DND-41 (cell line): ENCODE data around the gene KCNS1.

Source experiments
- ATAC-seq: fragments of 200-7000 bp; cut with Tn5 transposase; 3 replicates; pipeline ENCODE4 v1.9.1; 2021; ENCODE audit warnings: low read depth; ENCODE audit not compliant: insufficient read depth
- DNase-seq: peaks from one replicate; pipeline ENCODE4 v3.0.0-alpha.2; 2020
- H2AFZ ChIP-seq: 2 replicates; pipeline ENCODE4 v1.6.0; 2012; ENCODE audit warnings: low read depth, low read length
- H3K27ac ChIP-seq: 2 replicates; pipeline ENCODE4 v1.5.1; 2012; ENCODE audit warnings: low read length, inconsistent platforms
- H3K27me3 ChIP-seq: fragments of 200-600 bp; sonication (generic); 2 replicates; pipeline ENCODE4 v1.6.0; 2012; ENCODE audit warnings: low read length, mild to moderate bottlenecking, inconsistent platforms; ENCODE audit not compliant: insufficient read depth, poor library complexity
- H3K36me3 ChIP-seq: 2 replicates; pipeline ENCODE4 v1.5.1; 2012; ENCODE audit warnings: low read length, inconsistent platforms; ENCODE audit not compliant: insufficient read depth
- H3K4me1 ChIP-seq: 2 replicates; pipeline ENCODE4 v1.5.1; 2012; ENCODE audit warnings: mild to moderate bottlenecking, low read length; ENCODE audit not compliant: insufficient read depth
- H3K4me2 ChIP-seq: 2 replicates; pipeline ENCODE4 v1.6.0; 2012; ENCODE audit warnings: mild to moderate bottlenecking, moderate library complexity, low read length, inconsistent platforms; ENCODE audit not compliant: insufficient read depth
- H3K4me3 ChIP-seq, 2 experiments: fragments of 200-600 bp in 1 of 2; shearing (Covaris generic) in 1 of 2; 2 replicates each; pipeline ENCODE4 v1.5.1; 2012 to 2016; ENCODE audit warnings: inconsistent platforms in 2 of 2, low read length in 2 of 2, mild to moderate bottlenecking in 2 of 2, low read depth in 1 of 2, moderate library complexity in 1 of 2
- H3K79me2 ChIP-seq: 2 replicates; pipeline ENCODE4 v1.6.0; 2012; ENCODE audit warnings: low read length, inconsistent platforms; ENCODE audit not compliant: insufficient read depth
- H3K9ac ChIP-seq: 2 replicates; pipeline ENCODE4 v1.6.0; 2012; ENCODE audit warnings: low read depth, mild to moderate bottlenecking, inconsistent platforms, low read length, moderate library complexity
- H3K9me3 ChIP-seq: 2 replicates; pipeline ENCODE4 v1.5.1; 2012; ENCODE audit warnings: low read length, moderate library complexity, mild to moderate bottlenecking, inconsistent platforms; ENCODE audit not compliant: insufficient read depth, severe bottlenecking
- H4K20me1 ChIP-seq: 2 replicates; pipeline ENCODE4 v1.6.0; 2012; ENCODE audit warnings: low read length; ENCODE audit not compliant: insufficient read depth
- EZH2 ChIP-seq: IDR thresholded peaks from 3 replicates; pipeline ENCODE4 v1.6.1; 2012; ENCODE audit warnings: borderline replicate concordance, low read depth, mild to moderate bottlenecking, moderate library complexity, low read length, inconsistent platforms; ENCODE audit not compliant: severe bottlenecking
- TF ChIP-seq, protein P1 (sequence below): IDR thresholded peaks from 2 replicates; pipeline ENCODE4 v1.5.1; 2012; ENCODE audit warnings: borderline replicate concordance, low read length, moderate library complexity, mild to moderate bottlenecking; ENCODE audit not compliant: poor library complexity, severe bottlenecking; ENCODE audit errors: extremely low read depth

The KCNS1 gene

DNA sequence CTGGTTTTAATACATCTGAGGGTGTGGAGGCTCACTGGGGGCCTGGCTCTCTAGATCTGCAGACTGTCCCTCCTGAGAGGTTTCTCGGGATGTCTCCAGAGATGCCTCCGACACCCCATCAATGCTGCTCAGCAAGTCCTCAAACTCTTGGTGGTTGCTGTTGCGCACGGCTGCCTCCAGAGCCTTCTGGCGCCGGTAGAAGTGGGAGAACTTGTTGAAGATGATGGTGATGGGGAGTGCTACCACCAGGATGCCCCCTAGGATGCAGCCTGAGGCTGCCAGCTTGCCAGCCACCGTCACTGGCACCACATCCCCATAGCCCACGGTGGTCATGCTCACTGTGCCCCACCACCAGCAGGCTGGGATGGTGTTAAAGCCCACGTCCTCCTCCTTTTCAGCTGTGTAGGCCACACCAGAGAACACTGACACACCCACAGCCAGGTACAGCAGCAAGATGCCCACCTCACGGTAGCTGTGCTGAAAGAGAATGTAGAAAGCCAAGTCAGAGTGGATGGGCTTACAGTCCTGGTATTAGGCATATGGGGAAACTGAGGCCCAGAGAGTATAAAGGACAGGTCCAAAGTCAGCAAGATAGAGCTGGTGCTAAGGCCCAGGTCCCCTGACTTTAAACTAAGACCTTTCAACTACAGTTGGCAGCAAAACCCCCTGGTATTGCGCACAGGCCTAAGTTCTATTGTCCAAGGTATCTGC, 5.9 kb downstream of the KCNS1 start:
- no peak overlapping the region for H3K4me2 ChIP-seq
- no peaks in the 10 kb centered on the region for H4K20me1 ChIP-seq
- TF ChIP-seq, protein P1, sequence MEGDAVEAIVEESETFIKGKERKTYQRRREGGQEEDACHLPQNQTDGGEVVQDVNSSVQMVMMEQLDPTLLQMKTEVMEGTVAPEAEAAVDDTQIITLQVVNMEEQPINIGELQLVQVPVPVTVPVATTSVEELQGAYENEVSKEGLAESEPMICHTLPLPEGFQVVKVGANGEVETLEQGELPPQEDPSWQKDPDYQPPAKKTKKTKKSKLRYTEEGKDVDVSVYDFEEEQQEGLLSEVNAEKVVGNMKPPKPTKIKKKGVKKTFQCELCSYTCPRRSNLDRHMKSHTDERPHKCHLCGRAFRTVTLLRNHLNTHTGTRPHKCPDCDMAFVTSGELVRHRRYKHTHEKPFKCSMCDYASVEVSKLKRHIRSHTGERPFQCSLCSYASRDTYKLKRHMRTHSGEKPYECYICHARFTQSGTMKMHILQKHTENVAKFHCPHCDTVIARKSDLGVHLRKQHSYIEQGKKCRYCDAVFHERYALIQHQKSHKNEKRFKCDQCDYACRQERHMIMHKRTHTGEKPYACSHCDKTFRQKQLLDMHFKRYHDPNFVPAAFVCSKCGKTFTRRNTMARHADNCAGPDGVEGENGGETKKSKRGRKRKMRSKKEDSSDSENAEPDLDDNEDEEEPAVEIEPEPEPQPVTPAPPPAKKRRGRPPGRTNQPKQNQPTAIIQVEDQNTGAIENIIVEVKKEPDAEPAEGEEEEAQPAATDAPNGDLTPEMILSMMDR: no peak
- no peak for TF ChIP-seq EZH2
- 0 out of 3 replicates have a peak, but pooled peaks have one; percentile 8 for ATAC-seq
- no peaks in the 10 kb centered on the region for H3K27me3 ChIP-seq
- H3K9ac ChIP-seq: no peak overlapping the region
- DNase-seq: no peak
- no peak overlapping the region for H3K27ac ChIP-seq
- H3K4me3 ChIP-seq: no peak overlapping the region
- no peaks in the 10 kb centered on the region for H3K9me3 ChIP-seq
- no peaks in the 10 kb centered on the region for H3K79me2 ChIP-seq
- H3K4me1 ChIP-seq: no peaks in the 10 kb centered on the region
- H2AFZ ChIP-seq: 0 out of 2 replicates have a peak overlapping the region, but pooled peaks have one; percentile 37
- no peaks in the 10 kb centered on the region for H3K36me3 ChIP-seq

DNA sequence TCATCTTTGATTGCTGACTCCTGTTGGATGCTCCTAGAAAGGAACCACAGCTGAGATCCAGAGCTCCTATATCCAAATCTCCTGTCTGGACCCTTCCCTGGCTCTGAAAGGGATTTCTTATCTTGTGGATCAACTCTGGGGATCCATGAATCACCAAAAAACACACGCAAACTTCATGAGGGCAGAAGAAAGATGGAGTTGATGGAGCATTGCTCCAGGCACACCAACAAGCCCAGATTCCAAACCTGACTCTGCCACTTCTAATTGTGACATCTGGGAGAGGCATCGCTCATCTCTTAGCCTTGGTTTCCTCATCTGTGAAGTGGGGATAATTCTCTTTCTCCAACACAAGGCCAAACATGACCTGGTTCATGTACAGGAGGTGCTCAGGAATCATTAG, 6.7 kb downstream of the KCNS1 start:
- no peaks in the 10 kb centered on the region for H4K20me1 ChIP-seq
- H3K79me2 ChIP-seq: no peaks in the 10 kb centered on the region
- TF ChIP-seq, protein P1: no peak
- TF ChIP-seq EZH2: no peak
- no peak overlapping the region for H3K4me2 ChIP-seq
- H3K4me1 ChIP-seq: no peaks in the 10 kb centered on the region
- H3K27ac ChIP-seq: no peak overlapping the region
- H3K4me3 ChIP-seq: no peak overlapping the region
- no peaks in the 10 kb centered on the region for H3K27me3 ChIP-seq
- no peak overlapping the region for H3K9ac ChIP-seq
- no peak overlapping the region for H2AFZ ChIP-seq
- no peak for ATAC-seq
- H3K9me3 ChIP-seq: no peaks in the 10 kb centered on the region
- DNase-seq: no peak
- no peaks in the 10 kb centered on the region for H3K36me3 ChIP-seq

DNA sequence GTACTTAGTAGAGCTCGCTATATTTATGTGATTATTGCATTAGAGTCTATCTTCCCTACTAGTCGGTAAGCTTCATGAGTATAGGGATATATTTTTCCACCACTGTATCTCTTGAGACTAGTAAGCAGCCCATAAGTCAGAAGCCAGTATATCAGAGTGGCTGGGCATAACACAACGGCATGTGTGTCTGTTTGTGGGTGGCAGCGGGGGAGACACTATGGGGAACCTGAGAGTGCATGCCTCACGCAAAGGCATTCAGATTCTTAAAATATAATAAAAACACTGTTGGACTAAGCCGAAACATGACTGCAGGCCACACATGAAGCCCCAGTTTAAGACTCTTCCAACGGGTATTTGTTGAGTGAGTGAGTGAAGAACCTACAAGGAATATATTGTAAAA, 8.0 kb downstream of the KCNS1 start:
- H3K4me3 ChIP-seq: no peak overlapping the region
- no peak for DNase-seq
- no peaks in the 10 kb centered on the region for H3K79me2 ChIP-seq
- no peak overlapping the region for H3K27ac ChIP-seq
- no peak overlapping the region for H3K4me2 ChIP-seq
- H3K9ac ChIP-seq: no peak overlapping the region
- no peaks in the 10 kb centered on the region for H3K27me3 ChIP-seq
- no peaks in the 10 kb centered on the region for H3K4me1 ChIP-seq
- no peaks in the 10 kb centered on the region for H4K20me1 ChIP-seq
- no peak for ATAC-seq
- no peak for TF ChIP-seq EZH2
- TF ChIP-seq, protein P1: no peak
- H3K36me3 ChIP-seq: no peaks in the 10 kb centered on the region
- H2AFZ ChIP-seq: no peak overlapping the region
- no peaks in the 10 kb centered on the region for H3K9me3 ChIP-seq

DNA sequence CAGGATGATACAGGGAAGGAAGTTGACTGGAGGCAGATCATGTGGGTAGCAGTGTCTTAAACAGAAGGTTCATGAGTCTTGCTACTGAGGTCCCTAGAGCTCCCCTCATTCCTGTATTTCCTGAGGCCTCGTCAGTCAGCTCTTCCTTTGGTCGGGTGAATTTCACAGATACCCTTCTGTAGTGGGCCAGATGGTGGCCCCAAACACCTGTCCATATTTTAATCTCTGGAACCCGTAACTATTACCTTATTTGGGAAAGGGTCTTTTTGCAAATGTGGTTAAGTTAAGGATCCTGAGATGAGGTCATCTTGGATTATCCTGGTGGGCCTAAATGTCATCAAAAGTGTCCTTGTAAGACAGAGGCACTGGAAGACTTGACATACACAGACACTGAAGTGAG, 9.6 kb downstream of the KCNS1 start:
- DNase-seq (no peak), ATAC-seq (no peak)
- no peak overlapping the region for H3K4me2 ChIP-seq
- H3K36me3 ChIP-seq: no peaks in the 10 kb centered on the region
- no peak overlapping the region for H3K9ac ChIP-seq
- no peak overlapping the region for H3K27ac ChIP-seq
- TF ChIP-seq, protein P1: no peak
- TF ChIP-seq EZH2: no peak
- H2AFZ ChIP-seq: no peak overlapping the region
- H3K79me2 ChIP-seq: no peaks in the 10 kb centered on the region
- no peaks in the 10 kb centered on the region for H3K9me3 ChIP-seq
- no peak overlapping the region for H3K4me3 ChIP-seq
- H3K27me3 ChIP-seq: no peaks in the 10 kb centered on the region
- no peaks in the 10 kb centered on the region for H3K4me1 ChIP-seq
- no peaks in the 10 kb centered on the region for H4K20me1 ChIP-seq
